Esophagus muscularis mucosa (tissue), 4 donors: ENCODE data around the gene DDA1. TPM values are rescaled to one million over a fixed set of nuclear protein-coding genes. Genes with fewer than 3 reads are reported as not detected.
"Not testable (repeated sequence)": the region's sequence is repeated elsewhere in the genome, so short reads cannot be mapped to it uniquely, and the experiment has no call there.

ENCODE experiments used
- DNase-seq: peaks from one replicate; pipeline ENCODE4 v3.0.0-alpha.2; 2017; ENCODE audit errors: extremely low spot score
- H3K27ac ChIP-seq, 4 donors: fragments of 200-600 bp; sonication (generic); replicated peaks in 1 of 4; 1 replicate in 3 of 4; 2 replicates in 1 of 4; pipeline ENCODE4 v1.5.1; 2016 to 2019; ENCODE audit warnings: mild to moderate bottlenecking in 1 of 4
- H3K27me3 ChIP-seq, 4 donors: fragments of 200-600 bp; sonication (generic); one replicate each; pipeline versions ENCODE4 v1.5.1 to v1.6.0; 2016 to 2019
- H3K36me3 ChIP-seq, 4 donors: fragments of 200-600 bp; sonication (generic); one replicate each; pipeline ENCODE4 v1.5.1; 2016 to 2019
- H3K4me1 ChIP-seq, 4 donors: fragments of 200-600 bp; sonication (generic); one replicate each; pipeline ENCODE4 v1.5.1; 2016 to 2019
- H3K4me3 ChIP-seq, 4 donors: fragments of 200-600 bp; sonication (generic); 1 replicate in 2 of 4; 2 replicates in 2 of 4; pipeline ENCODE4 v1.5.1; 2016 to 2019; ENCODE audit warnings: mild to moderate bottlenecking in 4 of 4, moderate library complexity in 1 of 4
- H3K9me3 ChIP-seq, 4 donors: fragments of 200-600 bp; sonication (generic); 1 replicate in 3 of 4; 2 replicates in 1 of 4; pipeline ENCODE4 v1.5.1; 2016 to 2019
- CTCF ChIP-seq, 3 experiments: fragments of 200-600 bp in 2 of 3; fragments of 450-650 bp in 1 of 3; sonication (generic) in 2 of 3; IDR thresholded peaks; one replicate each; pipeline ENCODE4 v1.5.1; 2017 to 2019; ENCODE audit warnings: antibody characterized with exemption in 3 of 3, mild to moderate bottlenecking in 2 of 3, moderate library complexity in 1 of 3
- EP300 ChIP-seq: sonication (generic); formaldehyde crosslinking; IDR thresholded peaks from one replicate; pipeline ENCODE4 v1.6.1; 2017; ENCODE audit warnings: antibody characterized with exemption
- POLR2A ChIP-seq: fragments of 450-650 bp; IDR thresholded peaks from one replicate; pipeline ENCODE4 v1.6.1; 2017; ENCODE audit warnings: antibody characterized with exemption, moderate library complexity, mild to moderate bottlenecking, low read depth
- POLR2AphosphoS5 ChIP-seq, 2 donors: sonication (generic); formaldehyde crosslinking; IDR thresholded peaks; one replicate each; pipeline ENCODE4 v1.6.1; 2017; ENCODE audit warnings: antibody characterized with exemption in 2 of 2
- WGBS: methylation state at CpG from one replicate; pipeline ENCODE4 v1.1.5; 2018; 5-methylcytosine and 5-hydroxymethylcytosine counted together
- intact Hi-C: fragments of 100-400 bp; cut with DNase I; formaldehyde crosslinking; loops from one replicate; pipeline ENCODE4 v1.15.1; 2023
- total RNA-seq, 4 donors: library from RNA; depleted of rRNA; stranded (reverse); fragments of >200 nt; gene quantifications; one replicate each; pipeline versions ENCODE4 v1.1.0 to v1.2.1, GENCODE V29; 2016

DDA1 gene
- total RNA-seq, 4 donors from 2014 or later: 12.0 to 25.4 (median 20.9) TPM

DNA sequence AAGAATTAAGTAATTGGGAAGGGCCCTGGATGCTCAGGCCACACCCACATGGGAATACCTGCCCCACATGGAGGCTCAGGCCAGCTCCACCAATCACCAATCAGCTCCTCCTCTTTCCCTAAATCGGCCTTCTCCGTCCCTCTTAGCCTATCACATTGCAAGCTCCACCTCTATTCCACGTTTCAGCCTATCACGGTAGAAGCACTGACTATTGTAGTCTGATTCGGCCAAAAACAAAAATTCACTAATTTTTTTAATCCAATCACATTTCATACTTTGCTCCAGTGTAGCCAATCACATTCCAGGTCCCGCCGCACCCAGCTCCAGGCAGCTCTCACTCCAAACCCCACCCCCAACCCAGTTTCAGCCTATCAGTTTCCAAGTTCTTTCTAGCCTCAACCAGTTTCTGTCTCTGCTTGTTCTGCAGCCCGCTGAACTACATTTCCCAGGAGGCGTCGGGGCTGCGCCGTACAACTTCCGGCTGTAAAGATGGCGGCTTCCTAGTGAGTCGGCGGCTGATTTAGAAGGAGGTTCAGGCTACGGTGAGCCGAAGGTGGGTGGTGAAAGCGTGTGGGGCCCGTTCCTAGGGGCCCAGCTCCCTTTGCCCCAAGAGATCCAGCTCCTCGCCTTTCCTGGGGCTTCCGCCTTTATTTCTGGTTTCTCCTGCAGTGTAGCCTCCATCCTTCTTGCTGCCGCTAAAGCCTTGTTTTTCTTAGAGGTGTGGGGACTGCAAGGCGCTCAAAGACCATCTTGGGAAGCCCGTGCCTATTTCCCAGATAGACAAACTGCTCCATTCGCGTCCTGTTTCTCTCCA is 42.2 kb upstream of the DDA1 start, which contains the start of gene BABAM1:
BABAM1 (plus strand) TSS at position 469 of the 814 bp plus-strand sequence. CDS start 1,364 bp downstream, outside the sequence.
- intact Hi-C loops: no loop called here
- H3K9me3 ChIP-seq: no peaks in the 10 kb centered on the region
- no peaks in the 10 kb centered on the region for H3K27me3 ChIP-seq
- peak within 1 kb of the TSS; percentile 73 to 95 (median 75) for H3K4me3 ChIP-seq
- peak within 1 kb of the TSS; percentile 71 to 84 (median 82) for H3K27ac ChIP-seq
- DNase-seq: peak; percentile 99
- WGBS: under 1% methylated on average over 27 of the region's 27 CpGs
- H3K36me3 ChIP-seq: peaks cover 26 to 37% (median 34%) of the 10 kb centered on the region in 4 donors
- peaks cover 12 to 17% (median 14%) of the 10 kb centered on the region in 4 donors for H3K4me1 ChIP-seq
- peak in 1 of 3 experiments; percentile 33 for TF ChIP-seq CTCF (IDR thresholded peaks at IDR 0.05)
- TF ChIP-seq POLR2AphosphoS5 (IDR thresholded peaks at IDR 0.05): peak; percentile 79 to 87
- TF ChIP-seq POLR2A: no peak

GRCh38 chr19:17268754-17269153 is 40.6 kb upstream of the DDA1 start:
- H3K27me3 ChIP-seq: no peaks in the 10 kb centered on the region
- peaks cover 40 to 53% (median 49%) of the 10 kb centered on the region in 4 donors for H3K36me3 ChIP-seq
- no peaks in the 10 kb centered on the region for H3K9me3 ChIP-seq
- intact Hi-C loops: no loop called here
- no peak overlapping the region for H3K4me3 ChIP-seq
- no peak for TF ChIP-seq EP300
- TF ChIP-seq POLR2AphosphoS5 (IDR thresholded peaks at IDR 0.05): no peak
- no peak for TF ChIP-seq CTCF (IDR thresholded peaks at IDR 0.05)
- no peak for TF ChIP-seq POLR2A
- peaks cover 12 to 17% (median 14%) of the 10 kb centered on the region in 4 donors for H3K4me1 ChIP-seq
- 93% methylated on average over 13 of the region's 13 CpGs for WGBS
- DNase-seq: no peak
- no peak overlapping the region for H3K27ac ChIP-seq

- WGBS: 98% methylated on average over 3 of the region's 3 CpGs
- peaks cover 59 to 100% (median 92%) of the 10 kb centered on the region in 4 donors for H3K36me3 ChIP-seq
- intact Hi-C loops: not testable (repeated sequence)
Measured at GRCh38 chr19:17274892-17275291, 34.5 kb upstream of the DDA1 start.

DNA sequence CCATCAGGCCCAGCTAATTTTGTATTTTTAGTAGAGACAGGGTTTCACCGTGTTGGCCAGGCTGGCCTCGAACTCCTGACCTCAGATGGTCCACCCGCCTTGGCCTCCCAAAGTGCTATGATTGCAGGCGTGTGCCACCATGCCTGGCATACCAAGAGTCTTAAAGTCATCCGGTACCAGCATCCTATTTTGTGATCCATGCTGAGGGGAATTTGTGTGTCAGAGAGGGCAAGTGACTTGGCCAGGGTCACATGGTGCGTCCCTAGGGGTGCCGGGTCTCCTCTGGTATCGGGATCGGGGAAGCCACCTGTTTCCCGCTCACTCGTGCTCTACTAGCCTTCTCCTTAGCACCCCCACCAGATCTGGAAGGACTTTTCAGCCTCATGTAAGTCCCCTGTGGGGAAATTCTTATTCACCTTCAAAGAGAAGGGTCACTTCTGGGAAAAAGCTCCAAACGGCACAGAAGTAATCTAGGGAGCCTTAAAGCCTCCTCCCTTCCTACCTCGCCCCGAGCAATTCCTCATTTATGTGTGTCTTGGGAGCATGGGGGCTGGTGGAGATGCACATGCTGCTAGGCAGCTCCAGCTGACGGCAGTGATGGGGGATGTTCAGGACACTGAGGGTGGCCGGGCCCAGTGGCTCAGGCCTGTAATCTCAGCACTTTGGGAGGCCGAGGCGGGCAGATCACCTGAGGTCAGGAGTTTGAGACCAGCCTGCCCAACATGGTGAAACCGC is 33.8 kb upstream of the DDA1 start:
- intact Hi-C loops: no loop called here
- Histone ChIP-seq H3K9me3 (no peaks in the 10 kb centered on the region), H3K27me3 (peaks cover 0 to 1% (median 0%) of the 10 kb centered on the region in 4 donors), H3K4me3 (no peak overlapping the region), H3K4me1 (no peaks in the 10 kb centered on the region), H3K36me3 (peaks cover 53 to 94% (median 85%) of the 10 kb centered on the region in 4 donors), H3K27ac (no peak overlapping the region)
- no peak for DNase-seq
- TF ChIP-seq POLR2A (no peak), POLR2AphosphoS5 (IDR thresholded peaks at IDR 0.05) (no peak)
- WGBS: 95% methylated on average over 15 of the region's 19 CpGs

More at GRCh38 chr19:17274892-17275291, 34.5 kb upstream of the DDA1 start:
- H3K4me3 ChIP-seq, H3K4me1 ChIP-seq, H3K27ac ChIP-seq, H3K9me3 ChIP-seq, H3K27me3 ChIP-seq, DNase-seq: not testable (repeated sequence)

- H3K27ac ChIP-seq: no peak overlapping the region
- H3K36me3 ChIP-seq: peaks cover 19 to 56% (median 49%) of the 10 kb centered on the region in 4 donors
- no peaks in the 10 kb centered on the region for H3K9me3 ChIP-seq
- H3K27me3 ChIP-seq: peaks cover 0 to 29% (median 12%) of the 10 kb centered on the region in 4 donors
- WGBS: 93% methylated on average over 3 of the region's 3 CpGs
- H3K4me1 ChIP-seq: peaks cover 14 to 20% (median 18%) of the 10 kb centered on the region in 4 donors
- TF ChIP-seq EP300 (no peak), POLR2AphosphoS5 (IDR thresholded peaks at IDR 0.05) (no peak), POLR2A (no peak), CTCF (IDR thresholded peaks at IDR 0.05) (no peak)
- DNase-seq: no peak
- intact Hi-C loops: no loop called here
- no peak overlapping the region for H3K4me3 ChIP-seq
Measured at GRCh38 chr19:17279436-17279835, 29.9 kb upstream of the DDA1 start.
